GM12878 (cell line): Measurements from ENCODE around the gene CMSS1. TPM values are rescaled to one million over a fixed set of nuclear protein-coding genes. Genes with fewer than 3 reads are reported as not detected.

Experiments
- ATAC-seq: fragments of 200-7000 bp; cut with Tn5 transposase; 3 replicates; pipeline ENCODE4 v1.9.1; 2020; ENCODE audit warnings: mild to moderate bottlenecking, moderate library complexity
- BruUV-seq: library from RNA; stranded (reverse); fragments of 400-500 nt; replicated peaks from 2 replicates; lab custom pipeline; 2021; lab: Mats Ljungman, UMichigan
- CTCF ChIA-PET: fragments of 300-600 bp; sonication (Branson Sonifier 250); formaldehyde crosslinking; extraction: SDS; loops from one replicate; lab custom pipeline; 2021; ENCODE audit warnings: inconsistent platforms; lab: Yijun Ruan, JAX
- POLR2A ChIA-PET: fragments of 350-600 bp; formaldehyde crosslinking; extraction: SDS; loops from one replicate; lab custom pipeline; 2021; ENCODE audit warnings: inconsistent platforms; lab: Charles Lee
- RAD21 ChIA-PET: fragments of 300-600 bp; sonication (Branson Sonifier 250); formaldehyde crosslinking; loops from one replicate; lab custom pipeline; 2023; ENCODE audit warnings: antibody characterized with exemption; ENCODE audit not compliant: unreplicated experiment; lab: Charles Lee
- SMC1A ChIA-PET: fragments of 300-600 bp; sonication (Branson Sonifier 250); formaldehyde crosslinking; loops from one replicate; lab custom pipeline; 2023; ENCODE audit not compliant: unreplicated experiment, uncharacterized antibody; lab: Charles Lee
- DNase-seq: peaks from one replicate; pipeline ENCODE4 v3.0.0-alpha.2; 2011; ENCODE audit warnings: low read depth, low spot score
- FAIRE-seq: peaks from 3 replicates; lab custom pipeline; 2011; peaks lifted over from hg19 to GRCh38; lab: Jason Lieb, UNC
- H2AFZ ChIP-seq: 2 replicates; pipeline ENCODE4 v1.6.0; 2011; ENCODE audit warnings: low read depth, low read length, control low read depth; ENCODE audit not compliant: control insufficient read depth
- H3K27ac ChIP-seq: 2 replicates; pipeline ENCODE4 v1.5.1; 2011; ENCODE audit warnings: control low read depth; ENCODE audit not compliant: control insufficient read depth, insufficient read depth
- H3K27me3 ChIP-seq, 2 experiments: replicated peaks in 1 of 2; 2 replicates each; pipeline versions ENCODE4 v1.6.0 to v1.6.1; 2011; ENCODE audit warnings: low read length in 1 of 2; ENCODE audit not compliant: control insufficient read depth in 2 of 2, insufficient read depth in 2 of 2
- H3K36me3 ChIP-seq, 2 experiments: 2 replicates each; pipeline ENCODE4 v1.5.1; 2011; ENCODE audit warnings: low read length in 1 of 2; ENCODE audit not compliant: control insufficient read depth in 2 of 2, insufficient read depth in 2 of 2
- H3K4me1 ChIP-seq: 2 replicates; pipeline ENCODE4 v1.6.1; 2011; ENCODE audit warnings: mild to moderate bottlenecking, low read length, moderate library complexity, mixed read lengths; ENCODE audit not compliant: control insufficient read depth, insufficient read depth
- H3K4me2 ChIP-seq: 2 replicates; pipeline ENCODE4 v1.6.0; 2011; ENCODE audit warnings: control low read depth; ENCODE audit not compliant: control insufficient read depth, insufficient read depth
- H3K4me3 ChIP-seq: fragments of 200-600 bp; sonication (generic); 2 replicates; pipeline ENCODE4 v1.5.1; 2016
- H3K79me2 ChIP-seq: 2 replicates; pipeline ENCODE4 v1.6.0; 2011; ENCODE audit warnings: low read length; ENCODE audit not compliant: control insufficient read depth, insufficient read depth
- H3K9ac ChIP-seq: 2 replicates; pipeline ENCODE4 v1.8.0; 2011; ENCODE audit warnings: low read length, control low read depth, mixed read lengths; ENCODE audit not compliant: control insufficient read depth, insufficient read depth
- H3K9me3 ChIP-seq: replicated peaks from 3 replicates; pipeline ENCODE4 v1.5.1; 2011; ENCODE audit warnings: mild to moderate bottlenecking, low read length; ENCODE audit not compliant: control insufficient read depth, insufficient read depth
- H4K20me1 ChIP-seq: 2 replicates; pipeline ENCODE4 v1.6.0; 2011; ENCODE audit not compliant: control insufficient read depth, insufficient read depth
- BCL11A ChIP-seq: IDR thresholded peaks from 2 replicates; pipeline ENCODE4 v1.6.1; 2011; ENCODE audit warnings: low read depth, low read length
- BCLAF1 ChIP-seq: fragments of 450-650 bp; IDR thresholded peaks from 2 replicates; pipeline ENCODE4 v1.6.1; 2017; ENCODE audit warnings: antibody characterized with exemption, mild to moderate bottlenecking, moderate library complexity
- CEBPZ ChIP-seq: fragments of 150-350 bp; IDR thresholded peaks from 2 replicates; pipeline ENCODE4 v1.6.1; 2016; ENCODE audit warnings: low read depth, low read length
- KDM1A ChIP-seq: fragments of 200-600 bp; sonication (generic); IDR thresholded peaks from 2 replicates; pipeline ENCODE4 v1.6.1; 2016; ENCODE audit warnings: borderline replicate concordance
- WGBS: methylation state at CpG from one replicate; pipeline ENCODE4 v1.1.6; 2016; ENCODE audit warnings: low lambda C conversion rate; ENCODE audit not compliant: insufficient replicate concordance, insufficient coverage; ENCODE audit errors: missing lambda C conversion rate; 5-methylcytosine and 5-hydroxymethylcytosine counted together
- in situ Hi-C: fragments of 300-500 bp; cut with MboI; formaldehyde crosslinking; loops from 9 replicates; pipeline ENCODE4 v1.14.3; 2018; ENCODE audit warnings: mixed read lengths
- intact Hi-C: fragments of 100-400 bp; cut with micrococcal nuclease; formaldehyde crosslinking; loops from one replicate; pipeline ENCODE4 v1.14.2; 2022; ENCODE audit not compliant: unreplicated experiment
- polyA plus RNA-seq, 11 experiments: library from polyadenylated mRNA; depleted of rRNA in 4 of 11; unstranded in 6 of 11; stranded (reverse) in 5 of 11; fragments of >200 nt; fragmentation: Nextera tagmentation in 4 of 11; fragmentation: Illumina TruSeq in 1 of 11; extraction: Ambion mirVana in 4 of 11; extraction: Trizol in 1 of 11; gene quantifications; 1 replicate in 1 of 11; 2 replicates in 10 of 11; pipeline versions ENCODE4 v1.2.1 to v1.2.3, GENCODE V29; 2011 to 2016; ENCODE audit warnings: inconsistent platforms in 2 of 11, missing spikeins in 2 of 11, low read depth in 1 of 11
- total RNA-seq, 4 experiments: library from RNA; depleted of rRNA in 3 of 4; stranded (reverse); fragments of >200 nt in 3 of 4; fragmentation: Illumina TruSeq in 1 of 4; extraction: Trizol in 1 of 4; gene quantifications; 2 replicates each; pipeline versions ENCODE4 v1.2.1 to v1.2.3, GENCODE V29; 2013 to 2021

Gene CMSS1
- total and polyA plus RNA-seq, 10 of the 15 experiments (the other 5 are each of a cell fraction or from before 2014, with no cell fraction given), result 31.0 to 118 (median 70.1) TPM

- no peaks in the 10 kb centered on the region for H3K27me3 ChIP-seq
- H3K4me2 ChIP-seq, result no peak overlapping the region
- SMC1A ChIA-PET, result no interaction called here
- in situ Hi-C loops, result no loop called here
- no TSS peak for BruUV-seq
- DNase-seq (no peak), ATAC-seq (no peak), FAIRE-seq (no peak)
- no peaks in the 10 kb centered on the region for H3K9me3 ChIP-seq
- H3K4me1 ChIP-seq, result no peaks in the 10 kb centered on the region
- RAD21 ChIA-PET, result no interaction called here
- H3K79me2 ChIP-seq, result no peaks in the 10 kb centered on the region
- H3K27ac ChIP-seq, result no peak overlapping the region
- intact Hi-C loops, result no loop called here
- H3K4me3 ChIP-seq, result no peak overlapping the region
- CTCF ChIA-PET, result no interaction called here
- no peaks in the 10 kb centered on the region for H4K20me1 ChIP-seq
- 93% methylated on average over 5 of the region's 5 CpGs for WGBS
- H3K9ac ChIP-seq, result no peak overlapping the region
- H3K36me3 ChIP-seq, result no peaks in the 10 kb centered on the region
- H2AFZ ChIP-seq, result no peak overlapping the region
- TF ChIP-seq BCL11A, result no peak
- no peak for TF ChIP-seq CEBPZ
- no peak for TF ChIP-seq BCLAF1
- no peak for TF ChIP-seq KDM1A
- POLR2A ChIA-PET, result no interaction called here
Observed at GRCh38 chr3:100128565-100128964, 310.9 kb downstream of the CMSS1 start.
